GM23338 (cell line): ENCODE results near the gene NEURL1. TPM values are rescaled to one million over a fixed set of nuclear protein-coding genes. Genes with fewer than 3 reads are reported as not detected.

Experiments used
- ATAC-seq: fragments of 200-7000 bp; cut with Tn5 transposase; 3 replicates; pipeline ENCODE4 v1.9.1; 2020
- DNase-seq: peaks from one replicate; pipeline ENCODE4 v3.0.0-alpha.2; 2015; ENCODE audit warnings: low spot score
- H2AFZ ChIP-seq: fragments of 200-600 bp; sonication (generic); 2 replicates; pipeline ENCODE4 v1.8.0; 2016; ENCODE audit warnings: antibody characterized with exemption, mild to moderate bottlenecking, moderate library complexity
- H3F3A ChIP-seq: fragments of 200-600 bp; sonication (generic); replicated peaks from 2 replicates; pipeline ENCODE4 v1.8.0; 2017; ENCODE audit warnings: antibody characterized with exemption, mixed run types, low read depth
- H3K27ac ChIP-seq: fragments of 200-600 bp; sonication (generic); 2 replicates; pipeline ENCODE4 v1.6.1; 2016; ENCODE audit warnings: low read depth
- H3K27me3 ChIP-seq: fragments of 200-600 bp; sonication (generic); 2 replicates; pipeline ENCODE4 v1.8.0; 2016; ENCODE audit warnings: mild to moderate bottlenecking, mixed run types, moderate library complexity; ENCODE audit not compliant: insufficient read depth
- H3K36me3 ChIP-seq: fragments of 200-600 bp; sonication (generic); 2 replicates; pipeline ENCODE4 v1.8.0; 2016; ENCODE audit warnings: mild to moderate bottlenecking; ENCODE audit not compliant: insufficient read depth
- H3K4me1 ChIP-seq: fragments of 200-600 bp; sonication (generic); 2 replicates; pipeline ENCODE4 v1.8.0; 2016; ENCODE audit warnings: mild to moderate bottlenecking, moderate library complexity; ENCODE audit not compliant: insufficient read depth
- H3K4me2 ChIP-seq: fragments of 200-600 bp; sonication (generic); 2 replicates; pipeline ENCODE4 v1.7.1; 2017; ENCODE audit warnings: mixed run types
- H3K4me3 ChIP-seq: fragments of 200-600 bp; sonication (generic); 2 replicates; pipeline ENCODE4 v1.6.1; 2016; ENCODE audit warnings: mixed run types
- H3K79me2 ChIP-seq: fragments of 200-600 bp; sonication (generic); replicated peaks from 2 replicates; pipeline ENCODE4 v1.8.0; 2017; ENCODE audit warnings: mild to moderate bottlenecking; ENCODE audit not compliant: insufficient read depth
- H3K9me2 ChIP-seq: fragments of 200-600 bp; sonication (generic); 2 replicates; pipeline ENCODE4 v1.8.0; 2017; ENCODE audit not compliant: insufficient read depth
- H4K20me1 ChIP-seq: fragments of 200-600 bp; sonication (generic); replicated peaks from 2 replicates; pipeline ENCODE4 v1.8.0; 2017; ENCODE audit warnings: mild to moderate bottlenecking; ENCODE audit not compliant: insufficient read depth
- H3K27ac Mint-ChIP-seq: 2 replicates; pipeline ENCODE4 v1.8.0; 2020; ENCODE audit warnings: inconsistent platforms, mild to moderate bottlenecking, moderate library complexity, mixed read lengths
- H3K27me3 Mint-ChIP-seq: 3 replicates; pipeline ENCODE4 v1.8.0; 2022; ENCODE audit warnings: low read depth, mild to moderate bottlenecking, moderate library complexity, mixed read lengths, inconsistent platforms; ENCODE audit not compliant: insufficient read depth, poor library complexity
- H3K36me3 Mint-ChIP-seq: 3 replicates; pipeline ENCODE4 v1.8.0; 2021; ENCODE audit warnings: low read depth, mild to moderate bottlenecking, inconsistent platforms, moderate library complexity, mixed read lengths
- H3K4me1 Mint-ChIP-seq: 3 replicates; pipeline ENCODE4 v1.8.0; 2020; ENCODE audit warnings: mild to moderate bottlenecking, inconsistent platforms, mixed read lengths
- H3K4me3 Mint-ChIP-seq: 3 replicates; pipeline ENCODE4 v1.8.0; 2021; ENCODE audit warnings: moderate library complexity, mild to moderate bottlenecking, inconsistent platforms, mixed read lengths
- H3K9me3 Mint-ChIP-seq: 3 replicates; pipeline ENCODE4 v1.8.0; 2020; ENCODE audit warnings: moderate library complexity, mild to moderate bottlenecking, inconsistent platforms, mixed read lengths
- CREB1 ChIP-seq: fragments of 250-450 bp; sonication (Bioruptor Pico); IDR thresholded peaks from 2 replicates; pipeline ENCODE4 v1.5.0; 2020; ENCODE audit warnings: low read depth, mild to moderate bottlenecking, moderate library complexity
- EZH2 ChIP-seq: fragments of 200-600 bp; sonication (generic); IDR thresholded peaks from one replicate; pipeline ENCODE4 v1.8.0; 2017; ENCODE audit warnings: antibody characterized with exemption, mild to moderate bottlenecking, low read depth; ENCODE audit not compliant: unreplicated experiment
- EZH2phosphoT487 ChIP-seq: fragments of 200-600 bp; sonication (generic); IDR thresholded peaks from one replicate; pipeline ENCODE4 v1.8.1; 2018; ENCODE audit warnings: antibody characterized with exemption; ENCODE audit not compliant: unreplicated experiment
- JUNB ChIP-seq: IDR thresholded peaks from one replicate; pipeline ENCODE4 v1.6.1; 2016; ENCODE audit warnings: antibody characterized with exemption; ENCODE audit not compliant: unreplicated experiment
- NANOG ChIP-seq: IDR thresholded peaks from 2 replicates; pipeline ENCODE4 v1.6.1; 2016; ENCODE audit warnings: antibody characterized with exemption, borderline replicate concordance
- POLR2AphosphoS5 ChIP-seq: IDR thresholded peaks from 2 replicates; pipeline ENCODE4 v1.6.1; 2016; ENCODE audit warnings: antibody characterized with exemption, low read depth
- STAT1 ChIP-seq: IDR thresholded peaks from one replicate; pipeline ENCODE4 v1.6.1; 2016; ENCODE audit warnings: antibody characterized with exemption; ENCODE audit not compliant: unreplicated experiment
- ZNF114 ChIP-seq: fragments of 250-450 bp; sonication (Bioruptor Pico); IDR thresholded peaks from 2 replicates; pipeline ENCODE4 v1.5.0; 2020; ENCODE audit warnings: mild to moderate bottlenecking, moderate library complexity
- ZNF331 ChIP-seq: fragments of 250-450 bp; sonication (Bioruptor Pico); IDR thresholded peaks from 2 replicates; pipeline ENCODE4 v1.5.0; 2020; ENCODE audit warnings: low read depth, mild to moderate bottlenecking, moderate library complexity
- polyA plus RNA-seq: library from polyadenylated mRNA; unstranded; fragments of >200 nt; fragmentation: Nextera tagmentation; extraction: Ambion mirVana; gene quantifications from 2 replicates; pipeline ENCODE4 v1.2.1, GENCODE V29; 2016
- total RNA-seq: library from RNA; depleted of rRNA; stranded (reverse); fragments of >200 nt; shearing (Covaris generic); gene quantifications from 2 replicates; pipeline ENCODE4 v1.2.3, GENCODE V29; 2014
- TF ChIP-seq, protein P1 (sequence below), 2 experiments: fragments of 200-600 bp in 1 of 2; sonication (generic) in 1 of 2; conservative IDR thresholded peaks; 2 replicates each; pipeline versions ENCODE4 v1.5.1 to v1.6.1; 2016 to 2017; ENCODE audit warnings: antibody characterized with exemption in 2 of 2, low read depth in 2 of 2, mild to moderate bottlenecking in 2 of 2, moderate library complexity in 1 of 2
- TF ChIP-seq, protein P2 (sequence below): IDR thresholded peaks from one replicate; pipeline ENCODE4 v1.6.1; 2018; ENCODE audit warnings: antibody characterized with exemption; ENCODE audit not compliant: unreplicated experiment
- TF ChIP-seq, protein P3 (sequence below): IDR thresholded peaks from 2 replicates; pipeline ENCODE4 v1.6.1; 2016; ENCODE audit warnings: antibody characterized with exemption

The NEURL1 gene
- total and polyA plus RNA-seq, 2 experiments from 2014 or later, result 0.82 to 1.1 TPM

DNA sequence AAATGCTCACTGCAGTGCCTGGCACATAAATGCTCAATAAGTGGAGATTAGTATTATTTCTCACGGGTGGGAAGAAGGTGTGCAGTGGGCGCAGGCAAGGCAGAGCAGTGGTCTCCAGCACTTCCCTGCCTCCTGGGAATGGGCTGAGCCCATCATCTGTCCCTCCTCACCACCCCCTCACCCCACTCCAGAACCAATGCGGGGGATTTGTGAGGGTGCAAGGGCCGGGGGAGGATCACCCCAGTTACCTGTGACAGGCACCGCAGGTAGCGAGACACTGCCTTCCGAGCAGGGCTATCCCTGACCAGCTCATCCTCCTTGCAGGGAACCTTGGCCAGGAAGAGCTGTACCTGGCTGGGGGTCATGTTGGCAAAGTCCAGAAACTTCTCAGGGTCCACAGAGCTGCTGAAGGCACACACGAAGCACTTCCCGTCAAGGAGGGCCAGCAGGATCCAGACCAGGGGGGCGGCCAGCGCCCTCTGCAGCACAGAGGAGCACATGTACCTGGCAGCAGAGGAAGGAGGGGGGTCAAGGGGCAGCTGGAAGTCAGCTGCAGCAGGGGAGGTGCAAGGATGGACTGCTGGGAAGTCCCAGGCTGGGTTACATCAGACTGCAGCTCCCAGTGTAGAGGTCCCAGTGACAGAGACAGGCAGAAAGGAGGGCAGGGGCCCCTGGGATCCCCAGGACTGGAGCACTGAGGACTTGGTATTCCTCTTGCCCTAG lies 17.3 kb upstream of the NEURL1 start:
- TF ChIP-seq, protein P1, sequence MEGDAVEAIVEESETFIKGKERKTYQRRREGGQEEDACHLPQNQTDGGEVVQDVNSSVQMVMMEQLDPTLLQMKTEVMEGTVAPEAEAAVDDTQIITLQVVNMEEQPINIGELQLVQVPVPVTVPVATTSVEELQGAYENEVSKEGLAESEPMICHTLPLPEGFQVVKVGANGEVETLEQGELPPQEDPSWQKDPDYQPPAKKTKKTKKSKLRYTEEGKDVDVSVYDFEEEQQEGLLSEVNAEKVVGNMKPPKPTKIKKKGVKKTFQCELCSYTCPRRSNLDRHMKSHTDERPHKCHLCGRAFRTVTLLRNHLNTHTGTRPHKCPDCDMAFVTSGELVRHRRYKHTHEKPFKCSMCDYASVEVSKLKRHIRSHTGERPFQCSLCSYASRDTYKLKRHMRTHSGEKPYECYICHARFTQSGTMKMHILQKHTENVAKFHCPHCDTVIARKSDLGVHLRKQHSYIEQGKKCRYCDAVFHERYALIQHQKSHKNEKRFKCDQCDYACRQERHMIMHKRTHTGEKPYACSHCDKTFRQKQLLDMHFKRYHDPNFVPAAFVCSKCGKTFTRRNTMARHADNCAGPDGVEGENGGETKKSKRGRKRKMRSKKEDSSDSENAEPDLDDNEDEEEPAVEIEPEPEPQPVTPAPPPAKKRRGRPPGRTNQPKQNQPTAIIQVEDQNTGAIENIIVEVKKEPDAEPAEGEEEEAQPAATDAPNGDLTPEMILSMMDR (conservative IDR thresholded peaks at IDR 0.05; ENCODE audit: low read depth in 2 of 2), result peak; percentile 76 to 94
- TF ChIP-seq POLR2AphosphoS5, result 0 out of 2 replicates have a peak, but pooled peaks have one; percentile 26
- no peak for TF ChIP-seq NANOG
- TF ChIP-seq EZH2, result no peak
- H4K20me1 ChIP-seq, result no peaks in the 10 kb centered on the region
- ATAC-seq, result peak; percentile 93
- peaks cover 25% of the 10 kb centered on the region for H3K4me1 Mint-ChIP-seq
- H3K4me2 ChIP-seq, result no peak overlapping the region; the same call in 1 of the 2 replicates
- H3K27ac Mint-ChIP-seq, result peak overlapping the region; percentile 73; the same call in 1 of the 2 replicates
- no peaks in the 10 kb centered on the region for H3K36me3 ChIP-seq
- no peak overlapping the region for H3K27ac ChIP-seq
- no peaks in the 10 kb centered on the region for H3K36me3 Mint-ChIP-seq
- no peaks in the 10 kb centered on the region for H3K79me2 ChIP-seq
- H3K27me3 ChIP-seq, result no peaks in the 10 kb centered on the region
- H3F3A ChIP-seq, result no peaks in the 10 kb centered on the region
- DNase-seq, result peak; percentile 84
- H3K4me3 Mint-ChIP-seq, result no peak overlapping the region
- no peak overlapping the region for H3K4me3 ChIP-seq
- no peaks in the 10 kb centered on the region for H3K9me2 ChIP-seq
- peaks cover 13% of the 10 kb centered on the region for H3K27me3 Mint-ChIP-seq
- no peaks in the 10 kb centered on the region for H3K9me3 Mint-ChIP-seq
- H2AFZ ChIP-seq, result peak overlapping the region; percentile 96
- no peaks in the 10 kb centered on the region for H3K4me1 ChIP-seq

DNA sequence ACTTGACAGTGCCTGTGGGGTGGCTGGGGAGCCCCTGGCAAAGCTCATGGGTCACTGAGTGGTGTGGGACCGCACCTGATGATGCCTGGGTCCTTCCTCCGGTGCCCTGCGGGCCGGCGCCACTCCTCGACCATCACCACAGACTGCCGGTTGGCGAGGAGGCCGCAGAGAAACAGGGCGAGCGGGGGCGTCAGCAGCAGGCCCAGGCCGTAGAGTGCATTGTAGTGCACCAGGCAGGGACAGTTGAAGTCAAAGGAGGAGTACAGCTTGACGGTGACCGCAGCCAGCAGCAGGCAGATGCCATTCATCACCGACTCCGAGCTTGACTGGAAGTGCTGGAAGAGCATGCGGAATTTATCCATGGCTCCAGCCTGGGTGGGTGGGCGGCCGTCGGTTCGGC lies 14.8 kb upstream of the NEURL1 start:
- H2AFZ ChIP-seq, result no peak overlapping the region
- H4K20me1 ChIP-seq, result no peaks in the 10 kb centered on the region
- H3K27me3 ChIP-seq, result no peaks in the 10 kb centered on the region
- Mint-ChIP-seq H3K36me3 (no peaks in the 10 kb centered on the region), H3K9me3 (no peaks in the 10 kb centered on the region), H3K4me3 (no peak overlapping the region), H3K4me1 (peaks cover 15% of the 10 kb centered on the region), H3K27me3 (peaks cover 13% of the 10 kb centered on the region), H3K27ac (no peak overlapping the region)
- no peak for ATAC-seq
- H3K79me2 ChIP-seq, result no peaks in the 10 kb centered on the region
- no peaks in the 10 kb centered on the region for H3K4me1 ChIP-seq
- no peak overlapping the region for H3K4me3 ChIP-seq
- no peak overlapping the region for H3K4me2 ChIP-seq
- no peaks in the 10 kb centered on the region for H3K36me3 ChIP-seq
- no peaks in the 10 kb centered on the region for H3K9me2 ChIP-seq
- DNase-seq, result no peak
- H3K27ac ChIP-seq, result no peak overlapping the region
- no peaks in the 10 kb centered on the region for H3F3A ChIP-seq
- no peak for TF ChIP-seq POLR2AphosphoS5
- no peak for TF ChIP-seq EZH2
- no peak for TF ChIP-seq STAT1
- TF ChIP-seq, protein P1 (conservative IDR thresholded peaks at IDR 0.05; ENCODE audit: low read depth in 2 of 2), result no peak
- TF ChIP-seq ZNF114 (CRISPR knock-in tag), result no peak
- TF ChIP-seq, protein P2, sequence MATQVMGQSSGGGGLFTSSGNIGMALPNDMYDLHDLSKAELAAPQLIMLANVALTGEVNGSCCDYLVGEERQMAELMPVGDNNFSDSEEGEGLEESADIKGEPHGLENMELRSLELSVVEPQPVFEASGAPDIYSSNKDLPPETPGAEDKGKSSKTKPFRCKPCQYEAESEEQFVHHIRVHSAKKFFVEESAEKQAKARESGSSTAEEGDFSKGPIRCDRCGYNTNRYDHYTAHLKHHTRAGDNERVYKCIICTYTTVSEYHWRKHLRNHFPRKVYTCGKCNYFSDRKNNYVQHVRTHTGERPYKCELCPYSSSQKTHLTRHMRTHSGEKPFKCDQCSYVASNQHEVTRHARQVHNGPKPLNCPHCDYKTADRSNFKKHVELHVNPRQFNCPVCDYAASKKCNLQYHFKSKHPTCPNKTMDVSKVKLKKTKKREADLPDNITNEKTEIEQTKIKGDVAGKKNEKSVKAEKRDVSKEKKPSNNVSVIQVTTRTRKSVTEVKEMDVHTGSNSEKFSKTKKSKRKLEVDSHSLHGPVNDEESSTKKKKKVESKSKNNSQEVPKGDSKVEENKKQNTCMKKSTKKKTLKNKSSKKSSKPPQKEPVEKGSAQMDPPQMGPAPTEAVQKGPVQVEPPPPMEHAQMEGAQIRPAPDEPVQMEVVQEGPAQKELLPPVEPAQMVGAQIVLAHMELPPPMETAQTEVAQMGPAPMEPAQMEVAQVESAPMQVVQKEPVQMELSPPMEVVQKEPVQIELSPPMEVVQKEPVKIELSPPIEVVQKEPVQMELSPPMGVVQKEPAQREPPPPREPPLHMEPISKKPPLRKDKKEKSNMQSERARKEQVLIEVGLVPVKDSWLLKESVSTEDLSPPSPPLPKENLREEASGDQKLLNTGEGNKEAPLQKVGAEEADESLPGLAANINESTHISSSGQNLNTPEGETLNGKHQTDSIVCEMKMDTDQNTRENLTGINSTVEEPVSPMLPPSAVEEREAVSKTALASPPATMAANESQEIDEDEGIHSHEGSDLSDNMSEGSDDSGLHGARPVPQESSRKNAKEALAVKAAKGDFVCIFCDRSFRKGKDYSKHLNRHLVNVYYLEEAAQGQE, result no peak
- no peak for TF ChIP-seq JUNB
- no peak for TF ChIP-seq EZH2phosphoT487
- no peak for TF ChIP-seq NANOG
- TF ChIP-seq, protein P3, sequence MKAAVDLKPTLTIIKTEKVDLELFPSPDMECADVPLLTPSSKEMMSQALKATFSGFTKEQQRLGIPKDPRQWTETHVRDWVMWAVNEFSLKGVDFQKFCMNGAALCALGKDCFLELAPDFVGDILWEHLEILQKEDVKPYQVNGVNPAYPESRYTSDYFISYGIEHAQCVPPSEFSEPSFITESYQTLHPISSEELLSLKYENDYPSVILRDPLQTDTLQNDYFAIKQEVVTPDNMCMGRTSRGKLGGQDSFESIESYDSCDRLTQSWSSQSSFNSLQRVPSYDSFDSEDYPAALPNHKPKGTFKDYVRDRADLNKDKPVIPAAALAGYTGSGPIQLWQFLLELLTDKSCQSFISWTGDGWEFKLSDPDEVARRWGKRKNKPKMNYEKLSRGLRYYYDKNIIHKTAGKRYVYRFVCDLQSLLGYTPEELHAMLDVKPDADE, result no peak
- TF ChIP-seq ZNF331, result no peak
- no peak for TF ChIP-seq CREB1
